Activated CD4-positive, alpha-beta T cell treated with anti-CD3 and anti-CD28 coated beads for 36 hours (primary cell): ENCODE results near the gene FARS2. TPM values are rescaled to one million over a fixed set of nuclear protein-coding genes. Genes with fewer than 3 reads are reported as not detected.

Experiments used
- ATAC-seq: fragments of 200-7000 bp; cut with Tn5 transposase; one replicate; pipeline ENCODE4 v1.10.0; 2021; ENCODE audit warnings: mild to moderate bottlenecking, moderate library complexity
- CTCF ChIA-PET: fragments of 350-600 bp; sonication (Branson Sonifier 250); formaldehyde crosslinking; loops from one replicate; lab custom pipeline; 2021; ENCODE audit warnings: antibody characterized with exemption; lab: Charles Lee
- POLR2A ChIA-PET: fragments of 350-600 bp; sonication (Branson Sonifier 250); formaldehyde crosslinking; loops from one replicate; lab custom pipeline; 2021; ENCODE audit warnings: antibody characterized with exemption, inconsistent platforms; lab: Charles Lee
- DNase-seq: peaks from one replicate; pipeline ENCODE4 v3.0.0-alpha.2; 2020
- H3K27ac Mint-ChIP-seq: one replicate; pipeline ENCODE4 v1.8.0; 2021; ENCODE audit warnings: mixed read lengths
- H3K27me3 Mint-ChIP-seq: one replicate; pipeline ENCODE4 v1.8.0; 2021; ENCODE audit warnings: mixed read lengths
- H3K36me3 Mint-ChIP-seq: one replicate; pipeline ENCODE4 v1.8.0; 2021; ENCODE audit warnings: low read depth, mixed read lengths
- H3K4me1 Mint-ChIP-seq: one replicate; pipeline ENCODE4 v1.8.0; 2021; ENCODE audit warnings: mixed read lengths
- H3K4me3 Mint-ChIP-seq: one replicate; pipeline ENCODE4 v1.8.0; 2021; ENCODE audit warnings: mild to moderate bottlenecking, moderate library complexity, mixed read lengths
- H3K9me3 Mint-ChIP-seq: one replicate; pipeline ENCODE4 v1.8.0; 2021; ENCODE audit warnings: low read depth, mixed read lengths
- intact Hi-C, 2 experiments: fragments of 100-400 bp; cut with DNase I in 1 of 2; cut with micrococcal nuclease in 1 of 2; formaldehyde crosslinking; loops; one replicate each; pipeline versions ENCODE4 v1.14.2 to v1.15.1; 2022 to 2024; cut with DNase I, micrococcal nuclease
- total RNA-seq, 2 experiments: library from RNA; stranded (reverse); gene quantifications; one replicate each; pipeline ENCODE4 v1.2.3, GENCODE V29; 2021

FARS2 gene
- total RNA-seq, 2 experiments from 2014 or later, result 17.6 to 18.4 TPM

- no peaks in the 10 kb centered on the region for H3K4me1 Mint-ChIP-seq
- no peaks in the 10 kb centered on the region for H3K27me3 Mint-ChIP-seq
- peaks cover 45% of the 10 kb centered on the region for H3K36me3 Mint-ChIP-seq
- intact Hi-C loops, result no loop called here
- CTCF ChIA-PET, result no interaction called here
- ATAC-seq (no peak), DNase-seq (no peak)
- POLR2A ChIA-PET, result no interaction called here
- no peak overlapping the region for H3K4me3 Mint-ChIP-seq
- H3K27ac Mint-ChIP-seq, result no peak overlapping the region
- H3K9me3 Mint-ChIP-seq, result peaks cover 25% of the 10 kb centered on the region
These were observed 490.4 kb downstream of the FARS2 start for GRCh38 chr6:5751525-5752390.

- Mint-ChIP-seq H3K9me3 (peaks cover 25% of the 10 kb centered on the region), H3K27me3 (no peaks in the 10 kb centered on the region), H3K4me1 (no peaks in the 10 kb centered on the region), H3K36me3 (peaks cover 45% of the 10 kb centered on the region), H3K27ac (no peak overlapping the region), H3K4me3 (no peak overlapping the region)
- ATAC-seq (no peak), DNase-seq (no peak)
- ChIA-PET CTCF (interaction anchor here (0.6 kb wide), 1 partner anchor 251 kb away, joined by 3 read pairs; no protein-coding TSS in a partner anchor), POLR2A (no interaction called here)
- intact Hi-C loops, result no loop called here
These were observed 491.0 kb downstream of the FARS2 start for GRCh38 chr6:5752391-5752680.

GRCh38 chr6:5753209-5753608 is 491.9 kb downstream of the FARS2 start:
- peaks cover 25% of the 10 kb centered on the region for H3K9me3 Mint-ChIP-seq
- DNase-seq (no peak), ATAC-seq (no peak)
- no peaks in the 10 kb centered on the region for H3K4me1 Mint-ChIP-seq
- no peaks in the 10 kb centered on the region for H3K27me3 Mint-ChIP-seq
- no peak overlapping the region for H3K27ac Mint-ChIP-seq
- peaks cover 45% of the 10 kb centered on the region for H3K36me3 Mint-ChIP-seq
- ChIA-PET CTCF (no interaction called here), POLR2A (no interaction called here)
- intact Hi-C loops, result no loop called here
- H3K4me3 Mint-ChIP-seq, result no peak overlapping the region

GRCh38 chr6:5754904-5755303 is 493.6 kb downstream of the FARS2 start:
- POLR2A ChIA-PET, result no interaction called here
- ATAC-seq, result no peak
- H3K27ac Mint-ChIP-seq, result no peak overlapping the region
- H3K9me3 Mint-ChIP-seq, result peaks cover 25% of the 10 kb centered on the region
- intact Hi-C loops, result no loop called here
- DNase-seq, result no peak
- peaks cover 45% of the 10 kb centered on the region for H3K36me3 Mint-ChIP-seq
- no peak overlapping the region for H3K4me3 Mint-ChIP-seq
- no peaks in the 10 kb centered on the region for H3K4me1 Mint-ChIP-seq
- H3K27me3 Mint-ChIP-seq, result no peaks in the 10 kb centered on the region
- CTCF ChIA-PET, result interaction anchor here (1.0 kb wide), 1 partner anchor 26 kb away, joined by 3 read pairs; no protein-coding TSS in a partner anchor

DNA sequence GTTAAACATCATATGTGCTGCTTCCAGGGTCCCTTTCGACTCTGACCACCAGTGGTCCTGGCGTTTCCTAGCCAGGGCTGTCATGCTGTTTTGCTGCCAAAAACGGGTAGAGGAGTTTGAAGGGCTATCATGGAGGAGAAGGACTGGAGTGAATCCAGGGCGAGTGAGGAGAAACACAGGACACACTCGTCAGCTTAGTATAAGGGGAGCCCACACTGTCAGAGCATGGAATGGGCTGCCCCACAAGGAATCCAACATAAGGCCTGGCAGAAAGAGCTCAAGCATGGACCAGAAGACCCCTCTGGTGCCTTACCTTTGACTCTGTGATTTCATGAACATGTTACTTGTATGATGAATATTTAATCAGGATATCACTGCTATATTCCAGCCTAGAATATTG is 498.3 kb downstream of the FARS2 start:
- ATAC-seq (no peak), DNase-seq (no peak)
- POLR2A ChIA-PET, result no interaction called here
- Mint-ChIP-seq H3K4me3 (no peak overlapping the region), H3K4me1 (no peaks in the 10 kb centered on the region), H3K9me3 (peaks cover 4% of the 10 kb centered on the region), H3K36me3 (peaks cover 18% of the 10 kb centered on the region), H3K27ac (no peak overlapping the region), H3K27me3 (no peaks in the 10 kb centered on the region)
- CTCF ChIA-PET, result no interaction called here
- intact Hi-C loops, result no loop called here

GRCh38 chr6:5761370-5761769 is 500.1 kb downstream of the FARS2 start:
- peaks cover 4% of the 10 kb centered on the region for H3K9me3 Mint-ChIP-seq
- CTCF ChIA-PET, result no interaction called here
- intact Hi-C loops, result no loop called here

GRCh38 chr6:5762561-5762968 is 501.3 kb downstream of the FARS2 start:
- no peak overlapping the region for H3K4me3 Mint-ChIP-seq
- ATAC-seq (no peak), DNase-seq (no peak)
- no peaks in the 10 kb centered on the region for H3K4me1 Mint-ChIP-seq
- H3K9me3 Mint-ChIP-seq, result peaks cover 6% of the 10 kb centered on the region
- peaks cover 7% of the 10 kb centered on the region for H3K36me3 Mint-ChIP-seq
- no peak overlapping the region for H3K27ac Mint-ChIP-seq
- POLR2A ChIA-PET, result no interaction called here
- CTCF ChIA-PET, result interaction anchor here (0.7 kb wide), 1 partner anchor 291 kb away, joined by 3 read pairs; no protein-coding TSS in a partner anchor
- intact Hi-C loops, result no loop called here
- no peaks in the 10 kb centered on the region for H3K27me3 Mint-ChIP-seq

More at GRCh38 chr6:5761370-5761769, 500.1 kb downstream of the FARS2 start:
- ATAC-seq (no peak), DNase-seq (no peak)
- Mint-ChIP-seq H3K27me3 (no peaks in the 10 kb centered on the region), H3K36me3 (peaks cover 5% of the 10 kb centered on the region), H3K4me1 (no peaks in the 10 kb centered on the region), H3K27ac (no peak overlapping the region), H3K4me3 (no peak overlapping the region)
- POLR2A ChIA-PET, result no interaction called here

GRCh38 chr6:5763407-5763806 is 502.1 kb downstream of the FARS2 start:
- Mint-ChIP-seq H3K4me1 (no peaks in the 10 kb centered on the region), H3K9me3 (peaks cover 6% of the 10 kb centered on the region), H3K27ac (no peak overlapping the region), H3K27me3 (no peaks in the 10 kb centered on the region), H3K36me3 (peaks cover 8% of the 10 kb centered on the region), H3K4me3 (no peak overlapping the region)
- peak; percentile 44 for ATAC-seq
- intact Hi-C loops, result no loop called here
- DNase-seq, result no peak
- ChIA-PET POLR2A (no interaction called here), CTCF (interaction anchor here (0.8 kb wide), 1 partner anchor 1383 kb away, joined by 3 read pairs; no protein-coding TSS in a partner anchor)

DNA sequence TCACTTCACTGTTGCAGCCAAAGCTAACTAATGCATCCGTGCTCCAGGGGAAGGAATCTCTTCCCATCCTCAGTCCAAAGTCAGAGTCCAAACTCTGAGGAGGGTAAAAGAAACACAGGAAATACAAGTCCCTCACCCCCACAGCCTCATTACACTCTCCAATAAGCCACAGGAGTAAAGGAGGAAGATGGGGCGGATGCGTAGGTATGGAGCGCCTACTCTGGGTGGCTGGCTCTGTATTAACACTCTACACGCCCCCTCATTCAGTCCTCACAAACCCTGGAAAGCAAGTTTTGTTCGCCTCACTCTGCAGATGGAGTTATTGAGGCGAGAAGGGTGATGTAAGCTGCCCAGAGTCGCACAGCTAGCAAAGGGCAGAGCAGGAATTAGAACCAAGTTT is 502.6 kb downstream of the FARS2 start:
- Mint-ChIP-seq H3K9me3 (peaks cover 6% of the 10 kb centered on the region), H3K4me3 (no peak overlapping the region), H3K36me3 (peaks cover 8% of the 10 kb centered on the region), H3K4me1 (no peaks in the 10 kb centered on the region), H3K27ac (no peak overlapping the region), H3K27me3 (no peaks in the 10 kb centered on the region)
- intact Hi-C loops, result no loop called here
- ChIA-PET POLR2A (no interaction called here), CTCF (interaction anchor here (0.8 kb wide), 2 partner anchors 15 to 1384 kb away, joined by 3 to 4 read pairs; no protein-coding TSS in a partner anchor)
- DNase-seq (no peak), ATAC-seq (no peak)

GRCh38 chr6:5764401-5764955 is 503.2 kb downstream of the FARS2 start:
- peaks cover 6% of the 10 kb centered on the region for H3K9me3 Mint-ChIP-seq
- CTCF ChIA-PET, result interaction anchor here (0.8 kb wide), 1 partner anchor 14 kb away, joined by 4 read pairs; no protein-coding TSS in a partner anchor
- POLR2A ChIA-PET, result no interaction called here
- DNase-seq (no peak), ATAC-seq (no peak)
- H3K27me3 Mint-ChIP-seq, result no peaks in the 10 kb centered on the region
- H3K4me1 Mint-ChIP-seq, result no peaks in the 10 kb centered on the region
- peaks cover 8% of the 10 kb centered on the region for H3K36me3 Mint-ChIP-seq
- intact Hi-C loops, result no loop called here
- H3K27ac Mint-ChIP-seq, result no peak overlapping the region
- H3K4me3 Mint-ChIP-seq, result no peak overlapping the region

GRCh38 chr6:5765141-5765760 is 503.9 kb downstream of the FARS2 start:
- intact Hi-C loops, result no loop called here
- H3K4me1 Mint-ChIP-seq, result no peaks in the 10 kb centered on the region
- ChIA-PET CTCF (no interaction called here), POLR2A (no interaction called here)
- peaks cover 6% of the 10 kb centered on the region for H3K9me3 Mint-ChIP-seq
- no peak for ATAC-seq
- peaks cover 8% of the 10 kb centered on the region for H3K36me3 Mint-ChIP-seq
- H3K27ac Mint-ChIP-seq, result no peak overlapping the region
- DNase-seq, result no peak
- H3K27me3 Mint-ChIP-seq, result no peaks in the 10 kb centered on the region
- H3K4me3 Mint-ChIP-seq, result no peak overlapping the region
